Fibroblast of lung (primary cell): Measurements from ENCODE around the gene SNX30. TPM values are rescaled to one million over a fixed set of nuclear protein-coding genes. Genes with fewer than 3 reads are reported as not detected.

Source experiments
- DNase-seq, 2 donors: peaks; one replicate each; pipeline versions ENCODE4 v3.0.0 to v3.0.0-alpha.2; 2010; ENCODE audit warnings: low read depth in 2 of 2
- H2AFZ ChIP-seq: 2 replicates; pipeline ENCODE4 v1.5.1; 2012; ENCODE audit warnings: low read length, control low read depth, inconsistent platforms
- H3K27ac ChIP-seq: 2 replicates; pipeline ENCODE4 v1.5.1; 2011; ENCODE audit warnings: low read length, control low read depth; ENCODE audit not compliant: insufficient read depth
- H3K27me3 ChIP-seq: 2 replicates; pipeline ENCODE4 v1.5.1; 2011; ENCODE audit warnings: mild to moderate bottlenecking, low read length; ENCODE audit not compliant: control insufficient read depth, insufficient read depth
- H3K36me3 ChIP-seq: 2 replicates; pipeline ENCODE4 v1.5.1; 2011; ENCODE audit warnings: low read length; ENCODE audit not compliant: control insufficient read depth, insufficient read depth
- H3K4me1 ChIP-seq: 2 replicates; pipeline ENCODE4 v1.5.1; 2011; ENCODE audit warnings: low read length; ENCODE audit not compliant: control insufficient read depth, insufficient read depth; ENCODE audit errors: extremely low read depth
- H3K4me2 ChIP-seq: 2 replicates; pipeline ENCODE4 v1.5.1; 2011; ENCODE audit warnings: low read length, control low read depth; ENCODE audit not compliant: insufficient read depth; ENCODE audit errors: extremely low read depth
- H3K4me3 ChIP-seq, 4 experiments: fragments of 200-600 bp in 1 of 4; sonication (generic) in 1 of 4; replicated peaks in 1 of 4; 2 replicates each; pipeline ENCODE4 v1.5.1; 2011 to 2016; ENCODE audit warnings: low read length in 4 of 4, low read depth in 3 of 4, mild to moderate bottlenecking in 3 of 4, control low read depth in 2 of 4, inconsistent platforms in 1 of 4, mixed read lengths in 1 of 4; ENCODE audit not compliant: insufficient read depth in 1 of 4; ENCODE audit errors: control extremely low read depth in 1 of 4
- H3K79me2 ChIP-seq: 2 replicates; pipeline ENCODE4 v1.5.1; 2012; ENCODE audit warnings: mild to moderate bottlenecking, low read length, inconsistent platforms; ENCODE audit not compliant: control insufficient read depth, insufficient read depth
- H3K9ac ChIP-seq: 2 replicates; pipeline ENCODE4 v1.5.1; 2011; ENCODE audit warnings: mild to moderate bottlenecking, low read length, control low read depth; ENCODE audit not compliant: insufficient read depth
- H3K9me3 ChIP-seq: 2 replicates; pipeline ENCODE4 v1.5.1; 2012; ENCODE audit warnings: low read depth, low read length; ENCODE audit not compliant: control insufficient read depth, insufficient read depth
- H4K20me1 ChIP-seq: 2 replicates; pipeline ENCODE4 v1.5.1; 2011; ENCODE audit warnings: low read length; ENCODE audit not compliant: control insufficient read depth, insufficient read depth; ENCODE audit errors: extremely low read depth
- CTCF ChIP-seq, 2 donors: IDR thresholded peaks in 1 of 2; conservative IDR thresholded peaks in 1 of 2; 1 replicate in 1 of 2; 2 replicates in 1 of 2; pipeline ENCODE4 v1.5.1; 2011 to 2012; ENCODE audit warnings: low read length in 2 of 2, control low read depth in 1 of 2, inconsistent platforms in 1 of 2, low read depth in 1 of 2, mild to moderate bottlenecking in 1 of 2
- EZH2 ChIP-seq: IDR thresholded peaks from 2 replicates; pipeline ENCODE4 v1.5.1; 2012; ENCODE audit warnings: low read length, control low read depth, mild to moderate bottlenecking; ENCODE audit errors: missing control alignments
- polyA plus RNA-seq, 2 donors: library from polyadenylated mRNA; depleted of rRNA in 1 of 2; stranded (reverse) in 1 of 2; unstranded in 1 of 2; fragments of >200 nt; gene quantifications; 2 replicates each; pipeline ENCODE4 v1.2.1, GENCODE V29; 2011 to 2012; ENCODE audit warnings: missing spikeins in 1 of 2
- total RNA-seq: library from RNA; depleted of rRNA; stranded (reverse); fragments of >200 nt; gene quantifications from 2 replicates; pipeline ENCODE4 v1.2.1, GENCODE V29; 2014

Gene SNX30
- total and polyA plus RNA-seq, 2 donors (not counting 1 experiment from before 2014, with no cell fraction given), result 7.9 to 20.6 TPM

DNA sequence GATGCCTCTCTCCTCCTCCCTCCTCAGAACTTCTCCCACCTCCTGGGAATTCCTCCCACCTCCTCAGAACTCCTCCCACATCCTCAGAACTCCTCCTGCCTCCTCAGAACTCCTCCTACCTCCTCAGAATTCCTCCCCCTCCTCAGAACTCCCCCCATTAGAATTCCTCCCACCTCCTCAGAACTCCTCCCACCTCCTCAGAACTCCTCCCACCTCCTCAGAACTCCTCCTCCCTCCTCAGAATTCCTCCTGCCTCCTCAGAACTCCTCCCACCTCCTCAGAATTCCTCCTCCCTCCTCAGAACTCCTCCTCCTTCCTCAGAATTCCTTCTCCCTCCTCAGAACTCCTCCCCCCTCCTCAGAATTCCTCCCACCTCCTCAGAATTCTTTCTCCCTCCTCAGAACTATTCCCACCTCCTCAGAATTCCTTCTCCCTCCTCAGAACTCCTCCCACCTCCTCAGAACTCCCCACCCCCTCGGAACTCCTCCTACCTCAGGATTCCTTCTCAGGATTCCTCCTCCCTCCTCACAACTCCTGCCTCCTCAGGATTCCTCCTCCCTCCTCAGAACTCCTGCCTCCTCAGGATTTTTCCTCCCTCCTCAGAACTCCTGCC is 116.2 kb downstream of the SNX30 start:
- no peak overlapping the region for H3K27ac ChIP-seq
- H3K79me2 ChIP-seq, result no peaks in the 10 kb centered on the region
- H2AFZ ChIP-seq, result no peak overlapping the region
- no peaks in the 10 kb centered on the region for H3K27me3 ChIP-seq
- no peak overlapping the region for H3K4me2 ChIP-seq
- DNase-seq, result peak in 1 of 2 donors; percentile 52
- no peaks in the 10 kb centered on the region for H3K9me3 ChIP-seq
- no peaks in the 10 kb centered on the region for H4K20me1 ChIP-seq
- no peak overlapping the region for H3K9ac ChIP-seq
- no peak for TF ChIP-seq EZH2
- TF ChIP-seq CTCF (conservative IDR thresholded peaks at IDR 0.05 in 1 of 2, IDR thresholded peaks at IDR 0.05 in 1 of 2; ENCODE audit: low read depth in 1 of 2, low read length in 2 of 2), result no peak
- no peaks in the 10 kb centered on the region for H3K36me3 ChIP-seq
- H3K4me1 ChIP-seq, result peaks cover 7% of the 10 kb centered on the region
- no peak overlapping the region for H3K4me3 ChIP-seq

DNA sequence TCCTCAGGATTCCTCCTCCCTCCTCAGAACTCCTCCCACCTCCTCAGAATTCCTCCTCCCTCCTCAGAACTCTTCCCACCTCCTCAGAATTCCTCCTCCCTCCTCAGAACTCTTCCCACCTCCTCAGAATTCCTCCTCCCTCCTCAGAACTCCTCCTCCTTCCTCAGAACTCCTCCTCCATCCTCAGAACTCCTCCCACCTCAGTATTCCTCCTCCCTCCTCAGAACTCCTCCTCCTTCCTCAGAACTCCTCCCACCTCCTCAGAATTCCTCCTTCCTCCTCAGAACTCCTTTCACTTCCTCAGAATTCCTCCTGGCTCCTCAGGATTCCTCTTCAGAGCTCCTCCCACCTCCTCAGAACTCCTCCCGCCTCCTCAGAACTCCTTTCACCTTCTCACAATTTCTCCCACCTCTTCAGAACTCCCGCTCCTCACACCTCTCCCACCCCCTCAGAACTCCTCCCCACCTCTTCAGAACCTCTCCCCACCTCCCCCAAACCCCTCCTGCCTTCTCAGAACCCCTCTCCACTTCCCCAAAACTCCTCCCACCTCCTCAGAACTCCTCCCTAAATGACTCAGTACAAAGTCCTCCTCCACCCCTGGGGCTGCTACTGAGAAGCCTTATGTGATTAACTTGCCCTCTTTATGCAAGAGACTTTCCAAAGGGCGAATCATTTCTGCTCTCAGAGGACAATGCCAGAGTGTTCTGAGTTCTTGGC is 116.9 kb downstream of the SNX30 start:
- peaks cover 4% of the 10 kb centered on the region for H3K4me1 ChIP-seq
- peak overlapping the region; percentile 19 for H2AFZ ChIP-seq
- no peak overlapping the region for H3K4me2 ChIP-seq
- H3K9ac ChIP-seq, result no peak overlapping the region
- no peaks in the 10 kb centered on the region for H3K36me3 ChIP-seq
- no peaks in the 10 kb centered on the region for H3K9me3 ChIP-seq
- peak overlapping the region; percentile 30 for H3K27ac ChIP-seq
- H3K27me3 ChIP-seq, result no peaks in the 10 kb centered on the region
- TF ChIP-seq EZH2, result no peak
- no peak for TF ChIP-seq CTCF (conservative IDR thresholded peaks at IDR 0.05 in 1 of 2, IDR thresholded peaks at IDR 0.05 in 1 of 2; ENCODE audit: low read depth in 1 of 2, low read length in 2 of 2)
- DNase-seq, result peak; percentile 52 to 77
- no peaks in the 10 kb centered on the region for H3K79me2 ChIP-seq
- H3K4me3 ChIP-seq, result no peak overlapping the region
- no peaks in the 10 kb centered on the region for H4K20me1 ChIP-seq

DNA sequence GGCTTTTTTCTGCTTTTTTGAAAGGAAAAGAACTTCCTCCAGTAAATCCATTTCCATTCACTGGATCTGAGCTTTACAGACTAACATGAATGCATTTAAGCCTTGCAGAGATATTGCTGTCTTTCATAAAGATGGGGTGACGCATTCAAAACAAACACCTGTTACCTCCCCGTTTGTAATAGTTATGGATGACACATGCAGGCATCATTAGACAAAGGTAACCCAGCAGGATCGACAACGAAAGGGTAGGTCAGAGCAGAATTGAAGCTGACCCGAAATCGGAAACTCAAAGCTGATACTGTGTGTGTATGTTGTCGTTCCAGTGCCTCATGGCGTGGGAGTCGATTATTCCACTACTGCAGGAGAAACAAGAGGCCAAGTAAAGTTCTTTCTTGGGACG is 117.9 kb downstream of the SNX30 start:
- Histone ChIP-seq H3K9me3 (no peaks in the 10 kb centered on the region), H3K27ac (no peak overlapping the region), H2AFZ (no peak overlapping the region), H4K20me1 (no peaks in the 10 kb centered on the region), H3K4me1 (no peaks in the 10 kb centered on the region), H3K9ac (no peak overlapping the region), H3K4me3 (no peak overlapping the region), H3K4me2 (no peak overlapping the region), H3K27me3 (no peaks in the 10 kb centered on the region), H3K79me2 (no peaks in the 10 kb centered on the region), H3K36me3 (no peaks in the 10 kb centered on the region)
- TF ChIP-seq CTCF (conservative IDR thresholded peaks at IDR 0.05 in 1 of 2, IDR thresholded peaks at IDR 0.05 in 1 of 2; ENCODE audit: low read depth in 1 of 2, low read length in 2 of 2), result no peak
- no peak for TF ChIP-seq EZH2
- no peak for DNase-seq
